GM12878 (cell line): ENCODE data around the gene GASK1B. TPM values are rescaled to one million over a fixed set of nuclear protein-coding genes. Genes with fewer than 3 reads are reported as not detected.

Experiments used
- ATAC-seq: fragments of 200-7000 bp; cut with Tn5 transposase; 3 replicates; pipeline ENCODE4 v1.9.1; 2020; ENCODE audit warnings: mild to moderate bottlenecking, moderate library complexity
- BruUV-seq: library from RNA; stranded (reverse); fragments of 400-500 nt; replicated peaks from 2 replicates; lab custom pipeline; 2021; lab: Mats Ljungman, UMichigan
- CTCF ChIA-PET: fragments of 300-600 bp; sonication (Branson Sonifier 250); formaldehyde crosslinking; extraction: SDS; loops from one replicate; lab custom pipeline; 2021; ENCODE audit warnings: inconsistent platforms; lab: Yijun Ruan, JAX
- POLR2A ChIA-PET: fragments of 350-600 bp; formaldehyde crosslinking; extraction: SDS; loops from one replicate; lab custom pipeline; 2021; ENCODE audit warnings: inconsistent platforms; lab: Charles Lee
- RAD21 ChIA-PET: fragments of 300-600 bp; sonication (Branson Sonifier 250); formaldehyde crosslinking; loops from one replicate; lab custom pipeline; 2023; ENCODE audit warnings: antibody characterized with exemption; ENCODE audit not compliant: unreplicated experiment; lab: Charles Lee
- SMC1A ChIA-PET: fragments of 300-600 bp; sonication (Branson Sonifier 250); formaldehyde crosslinking; loops from one replicate; lab custom pipeline; 2023; ENCODE audit not compliant: unreplicated experiment, uncharacterized antibody; lab: Charles Lee
- DNase-seq: peaks from one replicate; pipeline ENCODE4 v3.0.0-alpha.2; 2011; ENCODE audit warnings: low read depth, low spot score
- FAIRE-seq: peaks from 3 replicates; lab custom pipeline; 2011; peaks lifted over from hg19 to GRCh38; lab: Jason Lieb, UNC
- H2AFZ ChIP-seq: 2 replicates; pipeline ENCODE4 v1.6.0; 2011; ENCODE audit warnings: low read depth, low read length, control low read depth; ENCODE audit not compliant: control insufficient read depth
- H3K27ac ChIP-seq: 2 replicates; pipeline ENCODE4 v1.5.1; 2011; ENCODE audit warnings: control low read depth; ENCODE audit not compliant: control insufficient read depth, insufficient read depth
- H3K27me3 ChIP-seq, 2 experiments: replicated peaks in 1 of 2; 2 replicates each; pipeline versions ENCODE4 v1.6.0 to v1.6.1; 2011; ENCODE audit warnings: low read length in 1 of 2; ENCODE audit not compliant: control insufficient read depth in 2 of 2, insufficient read depth in 2 of 2
- H3K36me3 ChIP-seq, 2 experiments: 2 replicates each; pipeline ENCODE4 v1.5.1; 2011; ENCODE audit warnings: low read length in 1 of 2; ENCODE audit not compliant: control insufficient read depth in 2 of 2, insufficient read depth in 2 of 2
- H3K4me1 ChIP-seq: 2 replicates; pipeline ENCODE4 v1.6.1; 2011; ENCODE audit warnings: mild to moderate bottlenecking, low read length, moderate library complexity, mixed read lengths; ENCODE audit not compliant: control insufficient read depth, insufficient read depth
- H3K4me2 ChIP-seq: 2 replicates; pipeline ENCODE4 v1.6.0; 2011; ENCODE audit warnings: control low read depth; ENCODE audit not compliant: control insufficient read depth, insufficient read depth
- H3K4me3 ChIP-seq: fragments of 200-600 bp; sonication (generic); 2 replicates; pipeline ENCODE4 v1.5.1; 2016
- H3K79me2 ChIP-seq: 2 replicates; pipeline ENCODE4 v1.6.0; 2011; ENCODE audit warnings: low read length; ENCODE audit not compliant: control insufficient read depth, insufficient read depth
- H3K9ac ChIP-seq: 2 replicates; pipeline ENCODE4 v1.8.0; 2011; ENCODE audit warnings: low read length, control low read depth, mixed read lengths; ENCODE audit not compliant: control insufficient read depth, insufficient read depth
- H3K9me3 ChIP-seq: replicated peaks from 3 replicates; pipeline ENCODE4 v1.5.1; 2011; ENCODE audit warnings: mild to moderate bottlenecking, low read length; ENCODE audit not compliant: control insufficient read depth, insufficient read depth
- H4K20me1 ChIP-seq: 2 replicates; pipeline ENCODE4 v1.6.0; 2011; ENCODE audit not compliant: control insufficient read depth, insufficient read depth
- CTCF ChIP-seq, 3 experiments: IDR thresholded peaks in 2 of 3; conservative IDR thresholded peaks in 1 of 3; 2 replicates each; pipeline ENCODE4 v1.5.1; 2011; ENCODE audit warnings: low read depth in 3 of 3, low read length in 3 of 3, mild to moderate bottlenecking in 3 of 3, control low read depth in 2 of 3, moderate library complexity in 2 of 3, inconsistent platforms in 1 of 3, mixed read lengths in 1 of 3; ENCODE audit not compliant: control insufficient read depth in 2 of 3, insufficient read depth in 1 of 3; ENCODE audit errors: extremely low read depth in 1 of 3
- EZH2 ChIP-seq: IDR thresholded peaks from 2 replicates; pipeline ENCODE4 v1.6.1; 2012; ENCODE audit warnings: low read depth, mild to moderate bottlenecking, control low read depth, inconsistent platforms, low read length, borderline replicate concordance; ENCODE audit not compliant: control insufficient read depth
- KLF5 ChIP-seq: fragments of 450-650 bp; IDR thresholded peaks from 2 replicates; pipeline ENCODE4 v1.6.1; 2014; ENCODE audit warnings: mild to moderate bottlenecking; ENCODE audit not compliant: partially characterized antibody
- MAX ChIP-seq: IDR thresholded peaks from 2 replicates; pipeline ENCODE4 v1.6.1; 2012; ENCODE audit warnings: low read depth, low read length, improper control_type of control experiment
- MEF2B ChIP-seq: fragments of 450-650 bp; IDR thresholded peaks from 2 replicates; pipeline ENCODE4 v1.6.1; 2018; ENCODE audit warnings: mild to moderate bottlenecking, moderate library complexity; ENCODE audit not compliant: partially characterized antibody, poor library complexity, severe bottlenecking
- MYB ChIP-seq: fragments of 150-350 bp; IDR thresholded peaks from 2 replicates; pipeline ENCODE4 v1.6.1; 2014; ENCODE audit warnings: mild to moderate bottlenecking, low read depth, low read length, borderline replicate concordance
- NR2C2 ChIP-seq: IDR thresholded peaks from 2 replicates; pipeline ENCODE4 v1.6.1; 2011; ENCODE audit warnings: borderline replicate concordance, low read depth; ENCODE audit not compliant: control insufficient read depth, insufficient read length
- PML ChIP-seq: IDR thresholded peaks from 2 replicates; pipeline ENCODE4 v1.6.1; 2012; ENCODE audit warnings: low read length, inconsistent platforms
- POU2F2 ChIP-seq: IDR thresholded peaks from 3 replicates; pipeline ENCODE4 v1.6.1; 2011; ENCODE audit warnings: low read depth, mild to moderate bottlenecking, low read length, borderline replicate concordance
- SMAD1 ChIP-seq: fragments of 450-650 bp; IDR thresholded peaks from 2 replicates; pipeline ENCODE4 v1.6.1; 2018; ENCODE audit warnings: mild to moderate bottlenecking, low read depth; ENCODE audit not compliant: partially characterized antibody
- SMAD5 ChIP-seq: IDR thresholded peaks from 2 replicates; pipeline ENCODE4 v1.6.1; 2016; ENCODE audit warnings: antibody characterized with exemption, low read depth
- SP1 ChIP-seq: IDR thresholded peaks from one replicate; pipeline ENCODE4 v1.6.1; 2011; ENCODE audit warnings: low read depth, low read length
- SRF ChIP-seq, 2 experiments: IDR thresholded peaks; 2 replicates each; pipeline ENCODE4 v1.6.1; 2011; ENCODE audit warnings: low read depth in 2 of 2, low read length in 2 of 2, mild to moderate bottlenecking in 1 of 2, moderate library complexity in 1 of 2
- TAF1 ChIP-seq: IDR thresholded peaks from 2 replicates; pipeline ENCODE4 v1.6.1; 2011; ENCODE audit warnings: mild to moderate bottlenecking, low read depth, low read length, borderline replicate concordance
- WGBS: methylation state at CpG from one replicate; pipeline ENCODE4 v1.1.6; 2016; ENCODE audit warnings: low lambda C conversion rate; ENCODE audit not compliant: insufficient replicate concordance, insufficient coverage; ENCODE audit errors: missing lambda C conversion rate; 5-methylcytosine and 5-hydroxymethylcytosine counted together
- in situ Hi-C: fragments of 300-500 bp; cut with MboI; formaldehyde crosslinking; loops from 9 replicates; pipeline ENCODE4 v1.14.3; 2018; ENCODE audit warnings: mixed read lengths
- intact Hi-C: fragments of 100-400 bp; cut with micrococcal nuclease; formaldehyde crosslinking; loops from one replicate; pipeline ENCODE4 v1.14.2; 2022; ENCODE audit not compliant: unreplicated experiment
- polyA plus RNA-seq, 11 experiments: library from polyadenylated mRNA; depleted of rRNA in 4 of 11; unstranded in 6 of 11; stranded (reverse) in 5 of 11; fragments of >200 nt; fragmentation: Nextera tagmentation in 4 of 11; fragmentation: Illumina TruSeq in 1 of 11; extraction: Ambion mirVana in 4 of 11; extraction: Trizol in 1 of 11; gene quantifications; 1 replicate in 1 of 11; 2 replicates in 10 of 11; pipeline versions ENCODE4 v1.2.1 to v1.2.3, GENCODE V29; 2011 to 2016; ENCODE audit warnings: inconsistent platforms in 2 of 11, missing spikeins in 2 of 11, low read depth in 1 of 11
- total RNA-seq, 4 experiments: library from RNA; depleted of rRNA in 3 of 4; stranded (reverse); fragments of >200 nt in 3 of 4; fragmentation: Illumina TruSeq in 1 of 4; extraction: Trizol in 1 of 4; gene quantifications; 2 replicates each; pipeline versions ENCODE4 v1.2.1 to v1.2.3, GENCODE V29; 2013 to 2021

The GASK1B gene
- total and polyA plus RNA-seq, 10 of the 15 experiments (the other 5 are each of a cell fraction or from before 2014, with no cell fraction given): under 0.01 to 0.21 (median 0.07) TPM; not detected in 1

DNA sequence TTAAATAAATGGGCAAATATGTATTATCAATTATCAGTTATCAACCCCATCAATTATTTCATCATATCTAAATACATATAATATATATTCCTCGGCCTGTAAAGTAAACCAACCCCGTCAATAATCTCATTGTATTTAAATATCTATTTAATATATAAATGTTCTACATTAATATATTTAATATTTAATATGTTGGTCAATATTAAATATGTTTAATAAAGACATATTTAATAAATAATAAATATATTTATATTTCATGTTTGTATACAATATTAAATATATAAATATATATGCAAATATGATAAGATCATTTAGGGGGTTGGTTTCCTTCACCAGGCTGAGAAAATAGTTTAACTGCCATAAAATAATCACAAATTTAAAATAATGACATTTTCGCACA is 31.1 kb upstream of the GASK1B start:
- H3K4me3 ChIP-seq: no peak overlapping the region
- ChIA-PET CTCF (interaction anchor here (1.2 to 1.5 kb wide), 2 partner anchors 11 kb away, joined by 3 read pairs; no protein-coding TSS in a partner anchor), RAD21 (no interaction called here), POLR2A (no interaction called here), SMC1A (no interaction called here)
- in situ Hi-C loops: no loop called here
- no peaks in the 10 kb centered on the region for H3K4me1 ChIP-seq
- WGBS: 28% methylated on average over 3 of the region's 3 CpGs
- no peak for DNase-seq
- no peaks in the 10 kb centered on the region for H4K20me1 ChIP-seq
- no peak overlapping the region for H3K27ac ChIP-seq
- intact Hi-C loops: no loop called here
- H3K9me3 ChIP-seq: no peaks in the 10 kb centered on the region
- FAIRE-seq: no peak
- H3K27me3 ChIP-seq: no peaks in the 10 kb centered on the region
- H3K4me2 ChIP-seq: no peak overlapping the region
- BruUV-seq: no TSS peak
- H3K9ac ChIP-seq: no peak overlapping the region
- H3K36me3 ChIP-seq: no peaks in the 10 kb centered on the region
- ATAC-seq: no peak
- no peak overlapping the region for H2AFZ ChIP-seq
- H3K79me2 ChIP-seq: no peaks in the 10 kb centered on the region
- TF ChIP-seq MEF2B: no peak
- no peak for TF ChIP-seq NR2C2
- no peak for TF ChIP-seq KLF5
- TF ChIP-seq MAX: no peak
- TF ChIP-seq POU2F2: no peak
- no peak for TF ChIP-seq MYB
- TF ChIP-seq PML: no peak
- TF ChIP-seq SRF (IDR thresholded peaks at IDR 0.05; ENCODE audit: low read depth in 2 of 2, low read length in 2 of 2): no peak
- TF ChIP-seq TAF1: no peak
- no peak for TF ChIP-seq SMAD1
- TF ChIP-seq SP1: no peak
- no peak for TF ChIP-seq SMAD5
- no peak for TF ChIP-seq CTCF (IDR thresholded peaks at IDR 0.05 in 2 of 3, conservative IDR thresholded peaks at IDR 0.05 in 1 of 3; ENCODE audit: control insufficient read depth in 2 of 3, extremely low read depth in 1 of 3, insufficient read depth in 1 of 3, low read depth in 3 of 3, low read length in 3 of 3)
- no peak for TF ChIP-seq EZH2
- TF ChIP-seq, all 136 proteins: peak for 0
